HG03457 (cell line): Measurements from ENCODE around the gene IL10.
"Not testable (repeated sequence)": the region's sequence is repeated elsewhere in the genome, so short reads cannot be mapped to it uniquely, and the experiment has no call there.

ENCODE experiments used
- ATAC-seq: cut with Tn5 transposase; IDR thresholded peaks from one replicate; pipeline ENCODE4 v1.9.1; 2021; ENCODE audit warnings: moderate number of reproducible peaks; ENCODE audit not compliant: unreplicated experiment

IL10 gene

GRCh38 chr1:206768472-206769303 is 3.6 kb downstream of the IL10 start:
- ATAC-seq = no peak

DNA sequence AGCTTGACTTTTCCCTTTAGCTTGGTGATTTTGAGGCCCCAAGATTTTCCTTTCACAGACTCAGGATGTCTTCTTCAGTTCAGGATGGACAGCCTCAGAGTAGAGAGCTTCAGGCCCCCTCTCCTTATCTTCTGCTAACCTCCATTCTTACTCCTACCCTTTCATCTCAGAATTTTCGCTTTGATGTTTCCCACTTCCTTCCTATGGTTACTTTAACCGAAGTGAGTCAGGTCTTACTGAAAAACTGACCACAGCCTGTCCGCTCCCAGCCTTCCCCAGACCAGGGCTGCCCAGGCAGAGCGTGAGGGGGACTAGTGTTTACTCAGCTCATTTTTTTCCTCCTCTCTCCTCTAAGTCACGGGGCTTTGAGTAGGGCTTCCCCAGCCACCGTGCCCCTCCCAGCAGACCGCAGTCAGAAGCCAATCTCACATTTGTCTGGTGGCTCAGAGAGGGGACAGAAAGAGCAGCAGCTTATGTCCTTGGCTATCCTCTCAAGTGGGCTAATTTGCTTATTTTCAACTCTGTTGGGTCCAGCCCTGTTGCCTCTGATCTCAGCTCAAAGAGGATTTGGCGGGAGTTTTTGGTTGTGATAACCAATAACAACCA is 5.9 kb downstream of the IL10 start:
- ATAC-seq = peak; percentile 46

- not testable (repeated sequence) for ATAC-seq
Observed at GRCh38 chr1:206765771-206766170, 6.5 kb downstream of the IL10 start.

DNA sequence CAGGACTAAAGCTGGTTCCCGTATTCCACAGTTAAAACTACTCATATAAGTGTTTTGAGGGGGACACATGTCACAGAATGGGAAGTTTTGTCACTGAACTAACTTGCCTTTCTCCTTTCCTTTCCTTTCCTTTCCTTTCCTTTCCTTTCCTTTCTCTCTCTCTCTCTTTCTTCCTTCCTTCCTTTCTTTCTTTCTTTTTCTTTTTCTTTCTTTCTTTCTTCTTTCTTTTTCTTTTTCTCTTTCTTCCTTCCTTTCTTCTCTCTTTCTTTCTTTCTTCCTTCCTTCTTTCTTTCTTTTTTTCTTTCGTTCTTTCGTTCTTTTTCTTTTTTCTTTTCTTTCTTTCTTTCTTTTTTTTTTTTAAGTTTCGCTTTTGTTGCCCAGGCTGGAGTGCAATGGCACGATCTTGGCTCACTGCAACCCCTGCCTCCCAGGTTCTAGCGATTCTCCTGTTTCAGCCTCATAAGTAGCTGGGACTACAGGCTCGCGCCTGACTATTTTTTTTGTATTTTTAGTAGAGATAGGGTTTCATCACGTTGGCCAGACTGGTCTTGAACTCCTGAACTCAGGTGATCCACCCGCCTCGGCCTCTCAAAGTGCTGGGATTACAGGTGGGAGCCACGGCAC is 9.4 kb downstream of the IL10 start:
- not testable (repeated sequence) for ATAC-seq

- no peak for ATAC-seq
Observed at GRCh38 chr1:206761159-206761768, 11.0 kb downstream of the IL10 start.

- ATAC-seq = no peak
Observed at GRCh38 chr1:206760590-206760989, 11.7 kb downstream of the IL10 start.

GRCh38 chr1:206757524-206758266 is 14.6 kb downstream of the IL10 start:
- no peak for ATAC-seq

- ATAC-seq = no peak
Observed at GRCh38 chr1:206754011-206754410, 18.3 kb downstream of the IL10 start.

DNA sequence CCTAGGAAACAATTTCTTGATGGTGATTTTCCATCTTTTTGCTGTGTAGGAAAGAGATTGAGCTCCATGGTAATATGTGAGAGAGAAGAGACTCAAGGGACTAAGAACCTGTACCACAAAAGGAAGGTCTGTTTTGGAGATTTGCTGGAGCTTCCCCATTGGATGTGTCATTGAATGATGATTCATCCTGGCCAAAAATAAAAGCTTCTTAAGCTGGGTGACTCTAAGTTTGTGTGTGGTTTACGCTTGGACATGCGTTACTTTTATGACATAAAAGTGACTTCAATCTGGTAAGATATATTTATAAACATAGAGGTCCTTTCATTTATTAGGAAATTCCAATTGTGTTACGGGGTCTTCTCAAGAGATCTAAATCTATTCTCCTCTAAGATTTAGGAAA is 19.2 kb downstream of the IL10 start:
- ATAC-seq = no peak

DNA sequence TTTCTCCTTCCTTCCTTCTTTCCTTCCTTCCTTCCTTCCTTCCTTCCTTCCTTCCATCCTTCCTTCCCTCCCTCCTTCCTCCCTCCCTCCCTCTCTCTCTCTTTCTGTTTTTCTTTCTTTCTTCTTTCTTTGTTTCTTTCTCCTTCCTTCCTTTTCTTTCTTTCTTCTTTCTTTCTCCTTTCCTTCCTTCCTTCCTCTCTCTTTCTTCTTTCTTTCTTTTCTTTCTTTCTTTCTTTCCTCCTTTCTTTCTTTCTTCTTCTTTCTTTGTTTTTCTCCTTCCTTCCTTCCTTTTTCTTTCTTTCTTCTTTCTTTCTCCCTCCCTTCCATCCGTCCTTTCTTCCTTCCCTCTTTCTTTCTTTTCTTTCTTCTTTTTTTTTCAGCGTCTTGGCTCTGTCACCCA is 19.8 kb downstream of the IL10 start:
- ATAC-seq = no peak

GRCh38 chr1:206751891-206752290 is 20.4 kb downstream of the IL10 start:
- no peak for ATAC-seq

GRCh38 chr1:206748348-206749030 is 23.8 kb downstream of the IL10 start:
- ATAC-seq = no peak

DNA sequence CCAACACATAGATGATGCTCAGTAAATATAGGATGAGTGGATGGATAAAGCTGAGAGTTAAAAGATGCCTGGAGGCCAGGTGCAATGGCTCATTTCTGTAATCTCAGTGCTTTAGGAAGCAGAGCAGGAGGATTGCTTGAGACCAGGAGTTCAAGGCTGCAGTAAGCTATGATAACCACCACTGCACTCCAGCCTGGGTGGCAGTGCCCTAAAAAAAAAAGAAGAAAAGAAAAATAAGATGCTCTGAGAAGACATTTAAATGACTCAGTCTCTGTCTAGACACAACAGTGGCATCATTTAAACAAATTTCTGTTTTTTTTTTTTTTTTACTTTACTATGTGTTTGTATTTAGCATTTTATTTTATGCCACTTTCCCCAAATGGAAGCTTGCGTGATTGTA is 27.0 kb downstream of the IL10 start:
- no peak for ATAC-seq

DNA sequence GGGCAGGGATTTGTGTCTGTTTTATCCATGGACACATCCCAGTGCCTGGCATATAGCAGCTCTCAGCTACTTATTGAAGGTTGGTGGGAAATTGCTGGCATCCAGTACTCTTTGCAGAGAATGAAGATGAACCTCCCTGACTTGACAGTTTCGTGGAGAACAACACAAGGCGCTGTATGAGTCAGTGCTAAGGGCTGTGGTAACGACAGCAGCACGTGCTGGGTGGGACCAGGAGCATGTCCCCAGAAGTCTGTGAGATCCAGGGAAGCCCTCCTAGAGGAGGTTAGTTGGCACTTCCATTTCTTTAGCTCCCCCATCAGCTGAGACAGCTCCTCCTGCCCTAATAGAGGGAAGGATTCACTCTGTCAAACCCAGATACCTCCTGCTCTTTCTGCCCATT is 27.6 kb downstream of the IL10 start:
- ATAC-seq = no peak

DNA sequence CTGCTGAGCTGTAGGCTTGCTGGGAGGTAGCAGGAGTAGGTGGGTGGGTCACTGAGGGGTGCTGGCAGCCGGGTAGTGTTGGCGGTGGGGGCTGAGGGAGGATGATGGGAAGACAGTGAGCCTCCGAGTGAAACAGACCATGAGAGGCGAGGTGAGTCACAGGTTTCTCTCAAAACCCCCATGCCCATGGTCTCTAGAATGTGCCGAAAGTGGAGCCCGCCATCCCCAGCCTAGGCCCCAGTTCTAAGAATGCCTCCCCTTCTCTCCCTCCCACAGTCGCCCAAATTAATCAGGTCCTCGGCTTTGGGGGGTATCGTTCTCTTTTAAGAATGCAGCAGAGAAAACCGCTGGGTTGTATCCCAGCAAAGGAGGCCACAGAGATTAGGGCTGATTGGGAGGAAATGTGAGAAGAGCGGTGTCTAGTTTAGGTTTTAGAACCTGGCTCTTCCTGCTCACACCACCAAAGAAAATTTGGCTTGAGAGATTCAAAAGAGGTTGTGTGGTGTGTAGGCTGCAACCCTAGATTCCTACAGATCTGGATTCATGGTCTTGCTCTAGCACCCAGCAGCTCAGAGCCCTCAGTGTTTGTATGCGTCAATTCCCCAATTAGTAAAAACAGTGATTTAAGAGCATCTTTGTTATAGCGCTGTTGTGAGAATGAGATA is 29.4 kb downstream of the IL10 start:
- ATAC-seq = no peak

GRCh38 chr1:206741142-206741701 is 31.1 kb downstream of the IL10 start:
- no peak for ATAC-seq

DNA sequence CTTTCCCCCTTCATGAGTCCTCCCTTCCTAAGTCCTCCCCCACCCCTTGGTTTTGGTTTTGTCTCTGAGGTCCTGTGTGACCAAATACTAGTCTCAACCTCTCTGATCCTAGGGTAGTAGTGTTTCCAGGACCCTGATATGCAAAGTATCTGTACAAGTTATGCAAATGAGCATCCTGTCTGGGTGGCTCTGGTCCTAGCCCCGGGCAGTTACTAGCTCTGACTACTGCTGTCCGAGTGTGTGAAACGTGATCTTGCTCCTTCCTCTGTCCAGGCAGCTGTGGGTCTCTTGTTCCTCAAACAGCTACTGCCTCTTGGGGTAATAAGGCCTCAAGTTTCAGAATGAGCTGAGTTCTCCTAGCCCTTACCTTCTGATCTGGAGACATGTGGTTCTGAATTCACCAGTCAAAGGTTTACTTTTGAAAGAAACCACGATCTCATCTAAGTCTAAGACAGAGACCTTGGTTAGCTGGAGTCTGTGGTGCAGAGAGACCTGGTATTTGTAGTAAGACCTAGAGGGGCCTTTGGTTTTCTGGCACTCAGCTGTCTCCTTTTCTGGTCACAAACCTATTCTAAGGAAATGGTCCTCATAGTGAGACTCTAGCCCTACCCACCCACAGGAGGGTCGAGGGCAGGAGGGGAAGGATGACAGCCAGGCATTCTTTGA is 32.8 kb downstream of the IL10 start:
- ATAC-seq = peak; percentile 70

GRCh38 chr1:206738370-206739366 is 33.6 kb downstream of the IL10 start:
- ATAC-seq = no peak
